ENCODE data around the gene DPYD. TPM values are rescaled to one million over a fixed set of nuclear protein-coding genes. Genes with fewer than 3 reads are reported as not detected.

The DPYD gene
- total and polyA plus RNA-seq, 12 donors: 4.1 to 22.0 (median 7.0) TPM

DNA sequence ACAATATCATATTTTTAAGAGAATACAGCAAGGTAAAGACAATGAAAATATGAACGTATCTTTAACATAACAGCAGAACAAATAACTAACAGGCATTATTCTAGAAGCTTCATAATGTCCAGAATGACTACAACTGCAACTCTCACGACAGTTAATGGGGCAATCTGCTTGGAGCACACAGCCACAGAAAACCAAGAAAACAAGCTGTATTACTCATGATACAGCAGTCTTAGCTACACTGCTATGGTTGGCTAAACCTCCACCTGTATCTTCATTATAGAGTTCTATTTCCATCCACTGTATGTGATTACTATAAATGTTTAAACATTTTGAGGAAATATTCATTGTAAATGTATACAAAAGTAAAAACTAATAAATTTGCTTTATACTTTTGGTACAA lies 139.9 kb downstream of the DPYD start:
- peaks cover 0 to 10% (median 0%) of the 10 kb centered on the region in 9 donors for H3K36me3 ChIP-seq
- no peaks in the 10 kb centered on the region for H3K9me3 ChIP-seq
- peaks cover 0 to 8% (median 0%) of the 10 kb centered on the region in 9 donors for H3K4me1 ChIP-seq
- ATAC-seq: no peak
- no peak overlapping the region for H3K27ac ChIP-seq
- 88 to 91% methylated on average over 2 of the region's 2 CpGs for whole genome bisulfite sequencing, 2 donors
- intact Hi-C loops (cut with DNase I): no loop called here
- H3K27me3 ChIP-seq: no peaks in the 10 kb centered on the region
- no peak for DNase-seq
- TF ChIP-seq, protein P1, sequence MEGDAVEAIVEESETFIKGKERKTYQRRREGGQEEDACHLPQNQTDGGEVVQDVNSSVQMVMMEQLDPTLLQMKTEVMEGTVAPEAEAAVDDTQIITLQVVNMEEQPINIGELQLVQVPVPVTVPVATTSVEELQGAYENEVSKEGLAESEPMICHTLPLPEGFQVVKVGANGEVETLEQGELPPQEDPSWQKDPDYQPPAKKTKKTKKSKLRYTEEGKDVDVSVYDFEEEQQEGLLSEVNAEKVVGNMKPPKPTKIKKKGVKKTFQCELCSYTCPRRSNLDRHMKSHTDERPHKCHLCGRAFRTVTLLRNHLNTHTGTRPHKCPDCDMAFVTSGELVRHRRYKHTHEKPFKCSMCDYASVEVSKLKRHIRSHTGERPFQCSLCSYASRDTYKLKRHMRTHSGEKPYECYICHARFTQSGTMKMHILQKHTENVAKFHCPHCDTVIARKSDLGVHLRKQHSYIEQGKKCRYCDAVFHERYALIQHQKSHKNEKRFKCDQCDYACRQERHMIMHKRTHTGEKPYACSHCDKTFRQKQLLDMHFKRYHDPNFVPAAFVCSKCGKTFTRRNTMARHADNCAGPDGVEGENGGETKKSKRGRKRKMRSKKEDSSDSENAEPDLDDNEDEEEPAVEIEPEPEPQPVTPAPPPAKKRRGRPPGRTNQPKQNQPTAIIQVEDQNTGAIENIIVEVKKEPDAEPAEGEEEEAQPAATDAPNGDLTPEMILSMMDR (IDR thresholded peaks at IDR 0.05): no peak
- no peak overlapping the region for H3K4me3 ChIP-seq

DNA sequence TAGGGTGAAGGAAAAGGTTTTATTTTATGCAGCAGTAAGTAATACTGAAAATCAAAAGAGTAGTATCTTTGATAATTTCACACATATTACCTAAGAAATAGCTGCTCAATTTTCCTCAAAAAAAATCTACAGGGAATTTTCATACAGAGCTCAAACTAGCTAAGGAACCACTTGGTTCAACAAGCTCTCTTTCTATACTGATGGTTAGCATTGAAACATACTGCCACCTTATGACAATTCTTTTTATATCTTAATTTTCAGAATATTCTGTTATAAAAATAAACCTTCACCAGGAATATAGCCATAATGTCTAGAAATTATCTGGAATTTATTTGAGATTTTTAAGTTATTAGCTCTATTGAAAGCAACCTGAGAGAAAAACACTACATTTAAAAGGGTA lies 142.1 kb downstream of the DPYD start:
- H3K4me3 ChIP-seq: no peak overlapping the region
- H3K27ac ChIP-seq: no peak overlapping the region
- TF ChIP-seq, protein P1 (IDR thresholded peaks at IDR 0.05): peak in 1 of 9 donors; percentile 38
- H3K27me3 ChIP-seq: no peaks in the 10 kb centered on the region
- ATAC-seq (no peak), DNase-seq (no peak)
- H3K9me3 ChIP-seq: peaks cover 0 to 8% (median 0%) of the 10 kb centered on the region in 11 donors
- H3K4me1 ChIP-seq: no peaks in the 10 kb centered on the region
- intact Hi-C loops (cut with DNase I): no loop called here
- H3K36me3 ChIP-seq: peaks cover 0 to 16% (median 0%) of the 10 kb centered on the region in 9 donors

DNA sequence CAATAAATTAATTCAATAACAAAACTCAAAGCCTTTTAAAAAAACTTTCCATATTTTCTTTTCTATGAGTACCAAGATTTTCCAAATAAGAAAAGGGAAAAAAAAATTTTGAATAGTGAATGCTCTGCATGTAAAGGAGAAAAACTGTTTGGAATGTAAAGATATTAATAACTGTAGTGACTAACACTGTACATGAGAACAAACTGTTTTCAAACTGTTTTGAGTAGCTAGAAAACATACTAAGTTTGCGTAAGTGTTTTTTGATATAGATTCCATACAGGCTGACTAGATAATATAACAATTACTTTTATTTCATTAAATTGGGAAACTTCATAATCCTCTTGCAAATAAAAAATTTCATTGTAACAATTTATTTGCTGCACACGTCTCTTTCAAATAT lies 150.5 kb downstream of the DPYD start:
- DNase-seq (no peak), ATAC-seq (no peak)
- Histone ChIP-seq H3K27ac (no peak overlapping the region), H3K9me3 (peaks cover 0 to 13% (median 0%) of the 10 kb centered on the region in 11 donors), H3K4me3 (no peak overlapping the region), H3K36me3 (peaks cover 0 to 3% (median 0%) of the 10 kb centered on the region in 9 donors), H3K27me3 (no peaks in the 10 kb centered on the region), H3K4me1 (peaks cover 0 to 10% (median 0%) of the 10 kb centered on the region in 9 donors)
- TF ChIP-seq, protein P1 (IDR thresholded peaks at IDR 0.05): no peak
- intact Hi-C loops (cut with DNase I): no loop called here
- WGBS, 2 donors: 94 to 95% methylated on average over 2 of the region's 2 CpGs

DNA sequence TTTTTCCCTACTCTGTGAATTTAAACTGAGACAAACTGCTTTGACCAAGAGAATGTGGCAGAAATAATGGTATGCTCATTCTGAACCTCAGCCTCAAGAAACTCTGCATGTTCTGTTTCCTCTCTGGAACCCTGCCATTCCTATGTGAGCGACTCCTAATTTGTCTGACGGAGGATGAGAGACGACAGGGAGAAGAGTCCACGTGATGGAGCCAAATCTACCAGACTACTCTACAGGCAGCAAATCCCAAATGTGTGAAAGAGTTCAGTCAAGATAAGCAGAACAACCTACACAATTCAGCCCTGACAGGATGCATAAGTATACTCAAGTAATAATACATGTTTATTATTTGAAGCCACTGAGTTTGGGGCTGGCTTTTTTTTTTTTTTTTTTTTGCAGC lies 153.5 kb downstream of the DPYD start:
- peaks cover 0 to 4% (median 0%) of the 10 kb centered on the region in 11 donors for H3K9me3 ChIP-seq
- H3K27ac ChIP-seq: no peak overlapping the region
- ATAC-seq (no peak), DNase-seq (no peak)
- TF ChIP-seq, protein P1 (IDR thresholded peaks at IDR 0.05): no peak
- intact Hi-C loops (cut with DNase I): no loop called here
- no peaks in the 10 kb centered on the region for H3K36me3 ChIP-seq
- no peaks in the 10 kb centered on the region for H3K27me3 ChIP-seq
- H3K4me1 ChIP-seq: peaks cover 0 to 10% (median 0%) of the 10 kb centered on the region in 9 donors
- WGBS, 2 donors: 16 to 25% methylated on average over 4 of the region's 4 CpGs
- H3K4me3 ChIP-seq: no peak overlapping the region

Data from heart right ventricle (tissue), 16 donors.